K562 (cell line): ENCODE results near the gene RAB3C.

Source experiments
- CBX3 ChIP-seq, 2 experiments: IDR thresholded peaks; 1 replicate in 1 of 2; 2 replicates in 1 of 2; pipeline ENCODE4 v1.6.1; 2012; ENCODE audit warnings: inconsistent platforms in 2 of 2, low read length in 2 of 2, borderline replicate concordance in 1 of 2, control low read depth in 1 of 2
- EGR1 ChIP-seq: fragments of 450-650 bp; conservative IDR thresholded peaks from 2 replicates; pipeline ENCODE4 v1.6.1; 2017; ENCODE audit warnings: mild to moderate bottlenecking
- EP300 ChIP-seq: IDR thresholded peaks from 2 replicates; pipeline ENCODE4 v1.6.1; 2012; ENCODE audit warnings: low read length, improper control_type of control experiment
- EZH2 ChIP-seq: IDR thresholded peaks from 2 replicates; pipeline ENCODE4 v1.6.1; 2012; ENCODE audit warnings: low read depth, mild to moderate bottlenecking, inconsistent platforms, low read length, borderline replicate concordance
- JUND ChIP-seq, 2 experiments: IDR thresholded peaks; 2 replicates in 1 of 2; 3 replicates in 1 of 2; pipeline ENCODE4 v1.6.1; 2011; ENCODE audit warnings: borderline replicate concordance in 2 of 2, low read depth in 2 of 2, low read length in 2 of 2, improper control_type of control experiment in 1 of 2, missing biosample characterization in 1 of 2, missing genetic modification characterization in 1 of 2, missing genetic modification reagents in 1 of 2
- POLR2A ChIP-seq: fragments of 450-650 bp; conservative IDR thresholded peaks from 2 replicates; pipeline ENCODE4 v1.6.1; 2016
- RFX5 ChIP-seq: IDR thresholded peaks from 2 replicates; pipeline ENCODE4 v1.6.1; 2011; ENCODE audit warnings: low read depth, mild to moderate bottlenecking, improper control_type of control experiment, low read length
- SREBF1 ChIP-seq: fragments of 150-350 bp; IDR thresholded peaks from 2 replicates; pipeline ENCODE4 v1.6.1; 2014; ENCODE audit warnings: antibody characterized with exemption, low read depth, low read length, borderline replicate concordance
- SRSF1 ChIP-seq: fragments of 200-400 bp; formaldehyde crosslinking; IDR thresholded peaks from 2 replicates; pipeline ENCODE4 v1.6.1; 2017; ENCODE audit warnings: mild to moderate bottlenecking, low read depth, low read length, moderate library complexity
- YY1 ChIP-seq, 3 experiments: IDR thresholded peaks; 2 replicates each; pipeline ENCODE4 v1.6.1; 2011; ENCODE audit warnings: low read length in 2 of 3, mild to moderate bottlenecking in 2 of 3, moderate library complexity in 2 of 3, borderline replicate concordance in 1 of 3, control low read depth in 1 of 3, low read depth in 1 of 3; ENCODE audit not compliant: insufficient read depth in 3 of 3, insufficient replicate concordance in 2 of 3, control insufficient read depth in 1 of 3, insufficient read length in 1 of 3; ENCODE audit errors: extremely low read depth in 1 of 3
- TF ChIP-seq, protein P1 (sequence below), 3 experiments: IDR thresholded peaks in 2 of 3; conservative IDR thresholded peaks in 1 of 3; 2 replicates each; pipeline ENCODE4 v1.5.1; 2011 to 2012; ENCODE audit warnings: low read length in 3 of 3, mild to moderate bottlenecking in 3 of 3, control low read depth in 2 of 3, improper control_type of control experiment in 1 of 3, inconsistent platforms in 1 of 3, low read depth in 1 of 3, mixed read lengths in 1 of 3, moderate library complexity in 1 of 3; ENCODE audit not compliant: insufficient read depth in 2 of 3
- TF ChIP-seq, protein P2 (sequence below): conservative IDR thresholded peaks from 2 replicates; pipeline ENCODE4 v1.6.1; 2011; ENCODE audit warnings: low read depth, mild to moderate bottlenecking, low read length; ENCODE audit not compliant: control insufficient read depth
- TF ChIP-seq, protein P3 (sequence below): fragments of 250-450 bp; sonication (Bioruptor Pico); IDR thresholded peaks from 2 replicates; pipeline ENCODE4 v1.8.0; 2021; ENCODE audit warnings: moderate library complexity, mild to moderate bottlenecking, inconsistent platforms

DNA sequence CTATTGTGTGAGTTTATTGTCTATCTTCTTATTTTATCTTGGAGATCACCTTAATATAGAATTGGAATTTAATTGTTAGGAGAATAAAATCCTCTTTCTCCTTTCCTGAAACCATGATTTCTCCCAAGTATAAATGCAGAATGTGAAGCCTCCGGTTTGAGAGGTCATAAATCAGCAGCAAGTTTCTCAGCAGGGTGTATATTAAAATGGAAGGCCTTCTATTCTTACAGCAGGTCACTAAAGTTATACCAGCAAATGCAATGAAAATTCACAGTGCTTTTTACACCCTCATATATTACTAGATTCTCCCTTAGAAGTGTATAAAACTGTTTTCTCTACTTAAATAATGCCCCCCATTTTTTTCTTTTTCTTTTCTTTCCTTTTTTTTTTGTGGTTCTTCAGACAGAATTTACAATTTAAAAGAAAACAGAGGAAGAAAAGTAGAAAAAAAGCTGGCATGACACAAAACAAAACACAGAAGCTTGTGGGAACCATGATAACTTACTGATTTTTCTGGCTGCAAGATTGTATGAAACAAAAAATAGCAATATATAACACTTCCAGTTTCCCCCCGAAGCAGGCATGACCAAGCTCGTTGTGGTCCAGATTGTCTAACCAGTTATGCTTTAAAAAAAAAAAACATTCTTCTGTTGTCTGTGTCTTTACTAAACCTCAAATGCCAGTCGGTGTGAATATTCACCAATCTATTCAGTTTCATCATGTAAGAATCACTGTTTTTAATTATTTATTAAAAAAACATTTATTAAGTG lies 211.2 kb downstream of the RAB3C start:
- TF ChIP-seq EGR1: no peak
- no peak for TF ChIP-seq SREBF1
- TF ChIP-seq JUND (IDR thresholded peaks at IDR 0.05; ENCODE audit: borderline replicate concordance, low read depth, low read length): no peak
- no peak for TF ChIP-seq JUND (tag; IDR thresholded peaks at IDR 0.05; ENCODE audit: borderline replicate concordance, low read depth, low read length)
- TF ChIP-seq POLR2A: no peak
- TF ChIP-seq, protein P1, sequence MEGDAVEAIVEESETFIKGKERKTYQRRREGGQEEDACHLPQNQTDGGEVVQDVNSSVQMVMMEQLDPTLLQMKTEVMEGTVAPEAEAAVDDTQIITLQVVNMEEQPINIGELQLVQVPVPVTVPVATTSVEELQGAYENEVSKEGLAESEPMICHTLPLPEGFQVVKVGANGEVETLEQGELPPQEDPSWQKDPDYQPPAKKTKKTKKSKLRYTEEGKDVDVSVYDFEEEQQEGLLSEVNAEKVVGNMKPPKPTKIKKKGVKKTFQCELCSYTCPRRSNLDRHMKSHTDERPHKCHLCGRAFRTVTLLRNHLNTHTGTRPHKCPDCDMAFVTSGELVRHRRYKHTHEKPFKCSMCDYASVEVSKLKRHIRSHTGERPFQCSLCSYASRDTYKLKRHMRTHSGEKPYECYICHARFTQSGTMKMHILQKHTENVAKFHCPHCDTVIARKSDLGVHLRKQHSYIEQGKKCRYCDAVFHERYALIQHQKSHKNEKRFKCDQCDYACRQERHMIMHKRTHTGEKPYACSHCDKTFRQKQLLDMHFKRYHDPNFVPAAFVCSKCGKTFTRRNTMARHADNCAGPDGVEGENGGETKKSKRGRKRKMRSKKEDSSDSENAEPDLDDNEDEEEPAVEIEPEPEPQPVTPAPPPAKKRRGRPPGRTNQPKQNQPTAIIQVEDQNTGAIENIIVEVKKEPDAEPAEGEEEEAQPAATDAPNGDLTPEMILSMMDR (IDR thresholded peaks at IDR 0.05 in 2 of 3, conservative IDR thresholded peaks at IDR 0.05 in 1 of 3; ENCODE audit: insufficient read depth in 2 of 3, low read depth in 1 of 3, low read length in 3 of 3): no peak
- TF ChIP-seq CBX3 (IDR thresholded peaks at IDR 0.05; ENCODE audit: borderline replicate concordance in 1 of 2, low read length in 2 of 2): no peak
- no peak for TF ChIP-seq RFX5
- TF ChIP-seq YY1 (IDR thresholded peaks at IDR 0.05; ENCODE audit: borderline replicate concordance in 1 of 3, control insufficient read depth in 1 of 3, extremely low read depth in 1 of 3, insufficient read depth in 3 of 3, insufficient read length in 1 of 3, insufficient replicate concordance in 2 of 3, low read depth in 1 of 3, low read length in 2 of 3): no peak
- no peak for TF ChIP-seq EZH2
- no peak for TF ChIP-seq EP300
- TF ChIP-seq, protein P2, sequence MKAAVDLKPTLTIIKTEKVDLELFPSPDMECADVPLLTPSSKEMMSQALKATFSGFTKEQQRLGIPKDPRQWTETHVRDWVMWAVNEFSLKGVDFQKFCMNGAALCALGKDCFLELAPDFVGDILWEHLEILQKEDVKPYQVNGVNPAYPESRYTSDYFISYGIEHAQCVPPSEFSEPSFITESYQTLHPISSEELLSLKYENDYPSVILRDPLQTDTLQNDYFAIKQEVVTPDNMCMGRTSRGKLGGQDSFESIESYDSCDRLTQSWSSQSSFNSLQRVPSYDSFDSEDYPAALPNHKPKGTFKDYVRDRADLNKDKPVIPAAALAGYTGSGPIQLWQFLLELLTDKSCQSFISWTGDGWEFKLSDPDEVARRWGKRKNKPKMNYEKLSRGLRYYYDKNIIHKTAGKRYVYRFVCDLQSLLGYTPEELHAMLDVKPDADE: no peak
- TF ChIP-seq, protein P3, sequence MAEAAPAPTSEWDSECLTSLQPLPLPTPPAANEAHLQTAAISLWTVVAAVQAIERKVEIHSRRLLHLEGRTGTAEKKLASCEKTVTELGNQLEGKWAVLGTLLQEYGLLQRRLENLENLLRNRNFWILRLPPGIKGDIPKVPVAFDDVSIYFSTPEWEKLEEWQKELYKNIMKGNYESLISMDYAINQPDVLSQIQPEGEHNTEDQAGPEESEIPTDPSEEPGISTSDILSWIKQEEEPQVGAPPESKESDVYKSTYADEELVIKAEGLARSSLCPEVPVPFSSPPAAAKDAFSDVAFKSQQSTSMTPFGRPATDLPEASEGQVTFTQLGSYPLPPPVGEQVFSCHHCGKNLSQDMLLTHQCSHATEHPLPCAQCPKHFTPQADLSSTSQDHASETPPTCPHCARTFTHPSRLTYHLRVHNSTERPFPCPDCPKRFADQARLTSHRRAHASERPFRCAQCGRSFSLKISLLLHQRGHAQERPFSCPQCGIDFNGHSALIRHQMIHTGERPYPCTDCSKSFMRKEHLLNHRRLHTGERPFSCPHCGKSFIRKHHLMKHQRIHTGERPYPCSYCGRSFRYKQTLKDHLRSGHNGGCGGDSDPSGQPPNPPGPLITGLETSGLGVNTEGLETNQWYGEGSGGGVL (CRISPR knock-in tag): no peak
- TF ChIP-seq SRSF1: no peak
